Suprapubic skin (tissue), 4 donors: ENCODE data around the gene SLIT1.

Experiments
- CTCF ChIP-seq, 2 donors: fragments of 200-600 bp in 1 of 2; fragments of 450-650 bp in 1 of 2; sonication (generic) in 1 of 2; IDR thresholded peaks; one replicate each; pipeline ENCODE4 v1.5.1; 2016 to 2019; ENCODE audit warnings: antibody characterized with exemption in 2 of 2, mild to moderate bottlenecking in 1 of 2, moderate library complexity in 1 of 2
- EP300 ChIP-seq: sonication (generic); formaldehyde crosslinking; IDR thresholded peaks from one replicate; pipeline ENCODE4 v1.6.1; 2017; ENCODE audit warnings: antibody characterized with exemption
- POLR2A ChIP-seq, 2 donors: fragments of 450-650 bp; IDR thresholded peaks; one replicate each; pipeline ENCODE4 v1.6.1; 2017; ENCODE audit warnings: antibody characterized with exemption in 2 of 2, mild to moderate bottlenecking in 2 of 2, moderate library complexity in 2 of 2
- POLR2AphosphoS5 ChIP-seq, 3 donors: sonication (generic); formaldehyde crosslinking; IDR thresholded peaks; one replicate each; pipeline ENCODE4 v1.6.1; 2017; ENCODE audit warnings: antibody characterized with exemption in 3 of 3

GRCh38 chr10:97119058-97119745 lies 66.6 kb downstream of the SLIT1 start:
- TF ChIP-seq CTCF (IDR thresholded peaks at IDR 0.05): no peak
- no peak for TF ChIP-seq EP300
- no peak for TF ChIP-seq POLR2A (IDR thresholded peaks at IDR 0.05)
- no peak for TF ChIP-seq POLR2AphosphoS5 (IDR thresholded peaks at IDR 0.05)
